ENCODE measurements around the gene CDKL4.

DNA sequence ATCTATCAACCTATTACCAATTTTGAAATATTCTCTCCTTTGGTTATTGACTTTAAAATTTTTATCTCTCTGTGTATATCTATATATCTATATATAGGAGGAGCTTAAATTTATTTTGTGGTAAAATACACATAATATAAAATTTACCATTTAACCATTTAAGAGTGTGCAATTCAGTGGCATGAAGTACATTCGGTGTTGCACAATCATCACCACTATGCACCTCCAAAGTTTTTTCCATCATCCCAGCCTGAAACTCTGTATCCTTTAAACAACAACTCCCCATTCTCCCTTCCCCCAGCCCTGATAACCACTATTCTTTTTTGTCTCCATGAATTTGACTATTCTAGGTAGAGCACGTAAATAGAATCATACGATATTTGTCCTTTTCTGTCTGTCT, 49.1 kb downstream of the CDKL4 start:
- TF ChIP-seq ZNF8 (CRISPR knock-in tag; IDR thresholded peaks at IDR 0.05): no peak
- no peak for TF ChIP-seq ISL1 (CRISPR knock-in tag; IDR thresholded peaks at IDR 0.05)
- TF ChIP-seq, protein P1, sequence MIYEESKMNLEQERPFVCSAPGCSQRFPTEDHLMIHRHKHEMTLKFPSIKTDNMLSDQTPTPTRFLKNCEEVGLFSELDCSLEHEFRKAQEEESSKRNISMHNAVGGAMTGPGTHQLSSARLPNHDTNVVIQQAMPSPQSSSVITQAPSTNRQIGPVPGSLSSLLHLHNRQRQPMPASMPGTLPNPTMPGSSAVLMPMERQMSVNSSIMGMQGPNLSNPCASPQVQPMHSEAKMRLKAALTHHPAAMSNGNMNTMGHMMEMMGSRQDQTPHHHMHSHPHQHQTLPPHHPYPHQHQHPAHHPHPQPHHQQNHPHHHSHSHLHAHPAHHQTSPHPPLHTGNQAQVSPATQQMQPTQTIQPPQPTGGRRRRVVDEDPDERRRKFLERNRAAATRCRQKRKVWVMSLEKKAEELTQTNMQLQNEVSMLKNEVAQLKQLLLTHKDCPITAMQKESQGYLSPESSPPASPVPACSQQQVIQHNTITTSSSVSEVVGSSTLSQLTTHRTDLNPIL (CRISPR knock-in tag; IDR thresholded peaks at IDR 0.05; ENCODE audit: low read depth): no peak
- TF ChIP-seq ZNF70 (CRISPR knock-in tag; IDR thresholded peaks at IDR 0.05): no peak
- no peak for TF ChIP-seq GLIS3 (CRISPR knock-in tag; IDR thresholded peaks at IDR 0.05)
- TF ChIP-seq, protein P2, sequence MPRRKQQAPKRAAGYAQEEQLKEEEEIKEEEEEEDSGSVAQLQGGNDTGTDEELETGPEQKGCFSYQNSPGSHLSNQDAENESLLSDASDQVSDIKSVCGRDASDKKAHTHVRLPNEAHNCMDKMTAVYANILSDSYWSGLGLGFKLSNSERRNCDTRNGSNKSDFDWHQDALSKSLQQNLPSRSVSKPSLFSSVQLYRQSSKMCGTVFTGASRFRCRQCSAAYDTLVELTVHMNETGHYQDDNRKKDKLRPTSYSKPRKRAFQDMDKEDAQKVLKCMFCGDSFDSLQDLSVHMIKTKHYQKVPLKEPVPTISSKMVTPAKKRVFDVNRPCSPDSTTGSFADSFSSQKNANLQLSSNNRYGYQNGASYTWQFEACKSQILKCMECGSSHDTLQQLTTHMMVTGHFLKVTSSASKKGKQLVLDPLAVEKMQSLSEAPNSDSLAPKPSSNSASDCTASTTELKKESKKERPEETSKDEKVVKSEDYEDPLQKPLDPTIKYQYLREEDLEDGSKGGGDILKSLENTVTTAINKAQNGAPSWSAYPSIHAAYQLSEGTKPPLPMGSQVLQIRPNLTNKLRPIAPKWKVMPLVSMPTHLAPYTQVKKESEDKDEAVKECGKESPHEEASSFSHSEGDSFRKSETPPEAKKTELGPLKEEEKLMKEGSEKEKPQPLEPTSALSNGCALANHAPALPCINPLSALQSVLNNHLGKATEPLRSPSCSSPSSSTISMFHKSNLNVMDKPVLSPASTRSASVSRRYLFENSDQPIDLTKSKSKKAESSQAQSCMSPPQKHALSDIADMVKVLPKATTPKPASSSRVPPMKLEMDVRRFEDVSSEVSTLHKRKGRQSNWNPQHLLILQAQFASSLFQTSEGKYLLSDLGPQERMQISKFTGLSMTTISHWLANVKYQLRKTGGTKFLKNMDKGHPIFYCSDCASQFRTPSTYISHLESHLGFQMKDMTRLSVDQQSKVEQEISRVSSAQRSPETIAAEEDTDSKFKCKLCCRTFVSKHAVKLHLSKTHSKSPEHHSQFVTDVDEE (CRISPR knock-in tag; IDR thresholded peaks at IDR 0.05): no peak
- no peak for TF ChIP-seq TCF4 (CRISPR knock-in tag; IDR thresholded peaks at IDR 0.05; ENCODE audit: borderline replicate concordance)
- TF ChIP-seq ARNTL (CRISPR knock-in tag; IDR thresholded peaks at IDR 0.05; ENCODE audit: borderline replicate concordance, low read depth): no peak
- TF ChIP-seq, protein P3, sequence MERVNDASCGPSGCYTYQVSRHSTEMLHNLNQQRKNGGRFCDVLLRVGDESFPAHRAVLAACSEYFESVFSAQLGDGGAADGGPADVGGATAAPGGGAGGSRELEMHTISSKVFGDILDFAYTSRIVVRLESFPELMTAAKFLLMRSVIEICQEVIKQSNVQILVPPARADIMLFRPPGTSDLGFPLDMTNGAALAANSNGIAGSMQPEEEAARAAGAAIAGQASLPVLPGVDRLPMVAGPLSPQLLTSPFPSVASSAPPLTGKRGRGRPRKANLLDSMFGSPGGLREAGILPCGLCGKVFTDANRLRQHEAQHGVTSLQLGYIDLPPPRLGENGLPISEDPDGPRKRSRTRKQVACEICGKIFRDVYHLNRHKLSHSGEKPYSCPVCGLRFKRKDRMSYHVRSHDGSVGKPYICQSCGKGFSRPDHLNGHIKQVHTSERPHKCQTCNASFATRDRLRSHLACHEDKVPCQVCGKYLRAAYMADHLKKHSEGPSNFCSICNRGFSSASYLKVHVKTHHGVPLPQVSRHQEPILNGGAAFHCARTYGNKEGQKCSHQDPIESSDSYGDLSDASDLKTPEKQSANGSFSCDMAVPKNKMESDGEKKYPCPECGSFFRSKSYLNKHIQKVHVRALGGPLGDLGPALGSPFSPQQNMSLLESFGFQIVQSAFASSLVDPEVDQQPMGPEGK (CRISPR knock-in tag; IDR thresholded peaks at IDR 0.05; ENCODE audit: borderline replicate concordance): no peak
- no peak for TF ChIP-seq BACH2 (CRISPR knock-in tag; IDR thresholded peaks at IDR 0.05; ENCODE audit: borderline replicate concordance)
- no peak for TF ChIP-seq ZFP30 (CRISPR knock-in tag; IDR thresholded peaks at IDR 0.05)

Measured in SK-N-SH treated with all-trans-retinoic acid at 6 μM for 48 hours (cell line).